GM19467 (cell line): ENCODE data around the gene ZC3H7B.
A peak's percentile ranks its signal among the peaks of the same experiment; 100 is the strongest.
"Not testable (repeated sequence)": the region's sequence is repeated elsewhere in the genome, so short reads cannot be mapped to it uniquely, and the experiment has no call there.

Experiments
- ATAC-seq: cut with Tn5 transposase; IDR thresholded peaks from one replicate; pipeline ENCODE4 v1.9.1; 2021; ENCODE audit warnings: mild to moderate bottlenecking, moderate library complexity; ENCODE audit not compliant: unreplicated experiment

Gene ZC3H7B

DNA sequence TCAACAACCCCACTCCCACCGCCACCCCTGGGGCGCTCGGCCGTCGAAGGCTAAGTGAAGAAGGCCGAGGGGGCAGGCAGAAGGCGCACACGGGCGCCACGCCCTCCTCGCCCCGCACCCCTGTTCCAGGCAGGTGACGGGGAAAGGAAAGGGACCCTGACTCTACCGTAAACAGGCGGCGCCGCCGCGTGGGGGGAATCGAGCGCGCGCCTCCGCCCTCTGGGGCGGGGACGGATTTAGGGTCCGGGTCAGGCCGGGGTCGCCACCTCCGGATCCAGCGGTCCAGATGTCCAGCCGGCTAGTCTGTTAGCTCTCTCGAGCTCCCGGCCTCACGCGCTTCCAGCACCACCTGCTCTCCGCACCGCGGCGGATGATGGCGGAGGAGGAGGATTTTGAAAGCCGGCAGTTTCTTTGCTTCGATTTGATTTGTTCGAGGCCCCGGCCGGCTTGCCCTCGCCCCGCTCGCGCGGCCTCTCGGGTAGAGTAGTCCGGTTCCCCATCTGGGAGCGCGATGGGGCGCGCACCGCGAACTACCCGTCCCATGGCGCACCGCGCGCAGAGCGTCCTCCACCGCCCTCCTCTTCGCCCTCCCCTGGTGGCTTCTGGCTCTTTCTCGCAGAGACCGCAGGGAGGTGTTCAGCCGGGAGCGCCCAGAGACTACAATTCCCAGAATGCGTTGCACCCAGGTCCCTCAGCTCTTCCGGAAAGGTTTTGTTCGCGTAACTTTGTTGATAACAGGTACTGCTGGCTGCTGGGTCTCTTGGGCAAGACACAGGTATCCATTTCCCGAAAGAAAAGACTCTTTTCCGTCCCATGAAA, 15.3 kb upstream of the ZC3H7B start, which contains the start of gene RANGAP1:
Gene RANGAP1 (minus strand): TSS at position 368 of the 819 bp plus-strand sequence. CDS start 5,143 bp downstream, outside the sequence.
- ATAC-seq: peak; percentile 95

DNA sequence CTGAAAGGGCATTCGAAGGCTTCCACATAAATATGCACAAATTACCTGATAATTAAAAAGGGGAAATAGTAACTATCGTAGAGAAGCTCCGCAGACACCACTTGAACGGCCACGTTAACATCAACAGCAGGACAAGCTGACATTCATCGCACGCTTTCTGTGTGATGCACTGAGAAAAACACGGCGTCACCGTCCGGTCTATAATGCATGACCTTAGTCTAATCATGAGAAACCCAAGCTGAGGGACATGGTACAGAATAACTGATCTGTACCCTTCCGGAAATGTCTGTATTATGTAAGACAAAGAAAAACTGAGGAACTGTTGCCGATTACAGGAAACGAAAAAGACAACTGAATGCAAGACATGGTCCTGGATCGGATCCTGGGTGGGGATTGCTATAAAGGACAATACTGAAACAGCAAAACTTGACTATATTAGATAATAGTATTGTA, 14.7 kb upstream of the ZC3H7B start:
- peak; percentile 27 for ATAC-seq

DNA sequence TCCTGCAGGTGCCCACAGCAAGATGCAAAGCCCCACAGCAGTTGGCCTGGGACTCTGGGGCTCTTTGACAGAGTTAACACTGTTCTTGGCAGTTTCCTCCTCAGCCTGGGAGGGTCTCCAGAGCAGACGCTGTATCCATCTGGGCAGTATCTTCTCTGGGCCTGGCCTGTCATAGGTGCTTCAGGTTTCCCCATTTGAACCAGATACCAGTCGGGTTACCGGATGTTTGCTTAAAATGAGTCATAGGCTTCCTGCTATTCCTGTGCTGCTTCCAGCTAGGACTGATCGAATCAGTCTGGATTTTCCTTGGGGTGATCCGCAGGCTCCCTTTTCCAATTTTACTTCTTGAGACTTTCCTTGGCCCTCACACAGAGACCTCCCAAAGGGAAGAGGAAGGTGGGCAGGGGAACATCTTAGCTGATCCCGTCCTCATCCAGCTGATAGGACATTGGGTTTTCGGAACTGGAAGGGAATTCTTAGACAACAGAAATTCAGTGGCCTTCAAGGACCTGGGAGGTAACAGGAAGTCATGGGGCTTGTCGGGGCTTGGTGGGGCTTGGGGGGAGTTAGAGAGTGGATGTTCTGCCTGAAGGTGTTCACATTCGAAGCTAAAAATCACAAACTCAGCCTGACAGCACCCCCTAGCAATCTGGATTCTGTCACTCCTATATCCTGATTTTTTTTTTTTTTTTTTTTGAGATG, 12.9 kb upstream of the ZC3H7B start:
- no peak for ATAC-seq

DNA sequence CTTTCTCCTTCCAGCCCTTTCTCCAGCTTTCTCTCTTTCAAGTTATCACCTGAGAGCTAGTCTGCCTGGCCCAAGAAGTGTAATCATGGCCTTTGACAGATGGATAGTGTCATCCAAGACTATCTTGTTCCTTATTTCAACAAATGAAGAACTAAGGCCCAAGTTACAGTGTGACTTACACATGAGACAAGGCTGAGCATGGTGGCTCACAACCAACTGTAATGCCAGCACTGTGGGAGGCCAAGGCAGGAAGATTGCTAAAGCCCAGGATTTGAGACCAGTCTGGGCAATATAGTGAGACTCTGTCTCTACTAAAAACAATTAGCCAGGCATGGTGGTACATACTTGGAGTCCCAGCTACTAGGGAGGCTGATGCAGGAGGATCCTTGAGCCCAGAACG, 11.7 kb upstream of the ZC3H7B start:
- ATAC-seq: no peak

DNA sequence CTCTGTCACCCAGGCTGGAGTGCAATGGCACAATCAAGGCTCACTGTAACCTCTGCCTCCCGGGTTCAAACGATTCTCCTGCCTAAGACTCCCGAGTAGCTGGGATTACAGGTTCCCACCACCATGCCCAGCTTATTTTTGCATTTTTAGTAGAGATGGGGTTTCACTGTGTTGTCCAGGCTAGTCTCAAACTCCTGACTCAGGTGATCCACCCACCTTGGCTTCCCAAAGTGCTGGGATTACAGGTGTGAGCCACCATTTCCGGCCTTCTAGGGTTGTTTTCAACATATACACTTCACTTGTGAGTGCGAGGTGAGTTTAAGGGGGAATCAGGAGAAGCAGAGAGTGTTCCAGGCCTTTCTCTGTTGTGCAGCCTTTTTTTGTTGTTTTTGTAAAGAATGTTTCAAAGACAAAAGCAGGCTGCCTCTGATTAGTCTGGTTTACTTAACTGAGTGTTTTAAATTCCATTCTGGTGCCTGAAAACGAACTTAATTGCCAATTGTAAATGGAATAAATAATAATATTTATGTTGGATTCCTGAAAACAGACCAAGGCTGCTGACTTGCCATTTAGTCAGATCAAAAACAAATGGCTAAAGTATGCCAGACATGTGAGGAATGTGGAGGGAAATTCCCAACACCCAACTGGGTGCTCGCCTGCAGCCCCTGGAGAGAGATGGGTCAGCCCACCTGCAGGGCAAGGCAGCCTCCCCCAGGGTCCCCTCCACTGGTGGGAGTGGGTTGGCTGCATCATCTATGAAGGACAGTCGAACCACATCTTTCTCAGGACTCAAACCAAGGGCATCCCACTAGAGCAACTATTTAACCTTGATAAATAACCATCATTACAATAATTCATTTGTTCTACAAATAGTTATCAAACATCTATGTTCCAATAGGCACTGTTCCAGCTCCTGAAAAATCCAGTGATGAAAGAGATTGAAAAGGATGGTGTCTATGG, 10.8 kb upstream of the ZC3H7B start:
- ATAC-seq: no peak

DNA sequence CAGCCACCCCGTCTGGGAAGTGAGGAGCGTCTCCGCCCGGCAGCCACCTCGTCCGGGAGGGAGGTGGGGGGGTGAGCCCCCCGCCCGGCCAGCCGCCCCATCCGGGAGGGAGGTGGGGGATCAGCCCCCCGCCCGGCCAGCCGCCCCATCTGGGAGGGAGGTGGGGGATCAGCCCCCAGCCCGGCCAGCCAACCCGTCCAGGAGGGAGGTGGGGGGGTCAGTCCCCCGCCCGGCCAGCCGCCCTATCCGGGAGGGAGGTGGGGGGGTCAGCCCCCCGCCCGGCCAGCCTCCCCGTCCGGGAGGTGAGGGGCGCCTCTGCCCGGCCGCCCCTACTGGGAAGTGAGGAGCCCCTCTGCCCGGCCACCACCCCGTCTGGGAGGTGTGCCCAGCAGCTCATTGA, 6.5 kb upstream of the ZC3H7B start:
- not testable (repeated sequence) for ATAC-seq

DNA sequence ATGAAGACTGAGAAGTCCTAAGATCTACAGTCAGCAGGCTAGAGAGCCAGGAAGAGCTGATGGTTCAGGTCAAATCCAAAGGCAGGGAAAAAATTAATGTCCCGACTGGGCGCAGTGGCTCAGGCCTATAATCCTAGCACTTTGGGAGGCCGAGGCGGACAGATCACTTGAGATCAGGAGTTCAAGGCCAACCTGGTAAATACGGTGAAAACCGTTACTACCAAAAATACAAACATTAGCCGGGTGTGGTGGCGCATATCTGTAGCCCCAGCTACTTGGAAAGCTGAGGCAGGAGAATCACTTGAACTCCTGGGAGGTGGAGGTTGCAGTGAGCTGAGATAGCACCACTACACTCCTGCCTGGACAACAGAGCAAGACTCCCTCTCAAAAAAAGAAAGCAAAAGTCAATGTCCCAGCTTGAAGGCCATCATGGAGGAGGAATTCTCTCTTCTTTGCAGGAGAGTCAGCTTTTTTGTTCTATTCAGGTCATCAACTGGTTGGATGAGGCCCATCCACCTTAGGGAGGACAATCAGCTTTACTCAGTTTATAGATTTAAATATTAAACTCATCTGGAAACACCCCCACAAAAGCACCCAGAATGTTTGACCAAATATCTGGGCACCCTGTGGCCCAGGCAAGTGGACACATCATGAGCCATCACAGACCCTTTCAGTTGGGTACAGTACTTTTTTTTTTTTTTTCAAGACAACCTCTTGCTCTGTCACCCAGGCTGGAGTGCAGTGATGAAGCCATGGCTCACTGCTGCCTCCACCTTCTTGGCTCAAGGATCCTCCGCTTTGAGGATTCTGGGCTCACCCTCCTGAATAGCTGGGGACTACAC, 4.3 kb upstream of the ZC3H7B start:
- no peak for ATAC-seq

DNA sequence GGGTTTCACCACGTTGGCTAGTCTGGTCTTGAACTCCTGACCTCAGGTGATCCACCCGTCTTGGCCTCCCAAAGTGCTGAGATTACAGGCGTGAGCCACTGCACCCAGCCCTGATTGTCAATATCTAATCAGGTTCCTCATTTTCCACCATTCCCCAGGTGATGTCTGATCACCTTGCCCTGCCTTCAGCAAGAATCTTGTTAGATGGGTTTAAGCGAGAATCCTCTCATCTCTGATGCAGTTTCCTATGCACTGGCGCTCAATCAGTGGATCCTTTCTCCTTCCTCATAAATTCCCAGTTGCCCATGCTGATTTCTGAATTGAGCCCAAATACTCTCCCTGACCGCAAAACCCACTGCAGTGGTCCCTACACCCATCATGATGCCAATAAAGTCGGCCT, 664 bp upstream of the ZC3H7B start:
- ATAC-seq: peak; percentile 5

DNA sequence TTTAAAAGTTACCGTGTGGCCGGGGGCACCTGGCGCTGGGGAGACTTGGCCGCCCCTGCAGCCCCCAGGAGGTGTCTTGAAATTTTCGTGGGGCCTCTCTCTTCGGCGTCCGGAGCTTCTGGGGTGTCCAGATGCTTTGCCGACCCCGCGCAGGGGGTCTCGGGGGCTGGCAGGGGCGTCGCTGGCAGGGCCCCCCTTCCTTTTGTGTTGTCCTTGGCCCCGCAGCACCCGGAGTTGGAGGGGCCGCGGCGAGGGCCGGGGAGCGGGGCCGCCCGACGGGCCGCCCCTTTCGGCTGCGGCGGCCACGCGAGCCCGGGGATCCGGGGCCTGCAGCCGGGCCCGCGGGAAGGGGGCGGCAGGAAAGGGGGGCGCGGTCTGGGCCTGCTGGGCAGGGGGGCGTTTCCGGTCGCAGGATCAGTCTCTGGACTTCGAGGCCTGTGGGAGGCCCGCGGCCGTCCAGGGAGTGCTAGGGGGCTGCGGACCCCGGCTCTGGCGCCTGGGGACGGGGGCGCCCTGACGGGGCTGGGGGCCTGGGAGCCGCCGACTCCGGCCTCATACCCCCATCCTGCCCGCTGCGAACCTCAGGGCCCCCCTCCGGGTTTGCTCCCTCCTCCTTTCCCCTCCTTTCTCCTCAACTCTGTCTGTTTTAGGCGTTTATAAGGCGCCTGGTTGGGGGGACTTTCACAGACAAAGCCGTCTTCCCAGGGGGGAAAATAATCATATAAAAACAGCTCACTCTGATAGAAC, 869 bp downstream of the ZC3H7B start:
- no peak for ATAC-seq

DNA sequence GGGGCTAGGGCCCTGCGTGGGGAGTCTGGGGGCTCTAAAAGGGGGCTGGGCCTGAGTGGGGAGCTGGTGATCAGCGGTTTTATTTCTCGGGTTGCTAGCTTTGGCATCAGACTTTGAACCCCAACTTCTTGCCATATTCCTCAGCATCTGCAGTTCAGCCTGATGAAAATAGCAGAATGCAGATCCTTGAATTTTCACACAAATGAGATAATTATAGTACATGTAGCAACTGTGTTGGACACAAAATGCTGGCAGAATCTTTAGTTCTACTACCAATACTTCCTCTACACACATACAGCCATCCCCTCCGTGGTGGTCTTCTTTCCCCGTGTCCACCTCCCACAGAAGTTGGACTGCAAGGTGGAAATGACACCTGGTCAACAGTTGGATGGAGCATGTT, 1.5 kb downstream of the ZC3H7B start:
- ATAC-seq: no peak

DNA sequence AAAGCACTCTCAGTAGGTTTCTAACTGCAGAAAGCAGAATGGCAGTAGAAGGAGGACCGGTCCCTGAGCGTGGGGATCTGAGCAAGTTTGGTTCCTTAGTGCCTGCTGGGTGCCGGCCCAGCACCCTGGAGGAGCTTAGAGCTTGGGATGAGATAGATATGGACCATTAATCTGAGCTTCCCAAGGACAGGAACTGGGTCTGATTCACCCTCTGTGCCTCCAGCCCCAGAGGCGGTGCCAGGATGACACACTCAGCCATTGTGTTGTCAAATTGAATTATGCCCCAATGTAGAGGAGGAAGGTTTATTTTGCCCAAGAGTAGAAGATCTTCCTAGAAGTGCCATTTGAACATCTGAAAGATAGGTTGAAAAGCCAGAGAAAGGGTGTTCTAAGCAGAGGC, 4.3 kb downstream of the ZC3H7B start:
- no peak for ATAC-seq

DNA sequence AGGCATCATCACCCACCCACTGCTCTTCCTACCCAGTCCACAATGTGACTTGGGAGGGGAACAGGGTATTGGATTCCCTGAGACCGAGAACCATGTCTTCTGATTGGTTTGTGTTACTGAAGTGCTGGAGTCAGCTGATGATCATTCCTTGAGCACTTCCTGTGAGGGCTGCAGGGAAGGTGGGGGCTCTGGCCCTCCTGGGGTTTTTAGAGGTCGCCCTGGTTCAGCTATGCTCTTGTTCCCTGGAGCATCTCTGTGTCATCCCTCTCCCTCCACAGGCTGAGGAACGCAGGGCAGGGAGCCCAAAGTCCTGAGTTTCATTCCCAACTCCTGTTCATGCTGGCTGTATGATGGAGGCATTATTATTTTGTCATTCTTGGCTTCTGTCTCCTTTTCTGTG, 6.7 kb downstream of the ZC3H7B start:
- ATAC-seq: no peak

DNA sequence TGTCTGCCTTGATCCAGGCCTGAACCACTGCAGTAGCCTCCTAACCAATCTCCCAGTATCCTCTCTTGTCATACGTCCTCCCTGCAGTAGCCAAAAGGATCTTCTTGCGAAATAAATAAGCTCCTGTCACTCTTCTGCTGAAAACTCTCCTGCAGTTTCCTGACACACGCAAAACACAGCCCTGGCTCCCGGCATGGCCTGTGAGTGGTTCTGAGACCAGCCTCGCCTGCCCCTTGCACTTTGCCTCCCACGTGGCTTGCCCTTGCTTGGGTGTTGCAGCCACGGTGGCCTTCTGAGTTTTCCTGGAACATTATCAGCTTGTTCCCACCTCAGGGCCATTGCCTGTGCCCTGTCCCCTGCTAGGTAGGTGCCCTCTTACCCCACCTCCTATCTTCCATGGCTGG, 7.2 kb downstream of the ZC3H7B start:
- ATAC-seq: no peak

DNA sequence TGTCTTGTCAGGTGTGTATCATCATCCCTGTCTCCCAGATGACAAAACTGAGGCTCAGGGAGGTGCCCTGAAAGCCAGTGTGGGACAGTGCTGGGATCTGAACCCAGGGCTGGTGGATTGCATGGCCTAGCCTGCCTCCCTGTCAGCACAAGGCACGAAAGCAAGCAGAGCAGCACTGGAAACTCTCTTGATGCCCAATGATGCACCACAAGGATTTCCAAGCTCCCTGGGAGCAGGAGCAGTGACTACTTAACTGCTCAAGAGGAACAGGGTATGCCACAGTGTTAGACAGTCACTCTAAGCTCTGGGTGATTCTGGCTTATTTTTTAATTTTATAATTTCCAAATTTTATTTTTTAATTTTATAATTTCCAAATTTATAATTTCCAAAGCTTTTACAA, 9.0 kb downstream of the ZC3H7B start:
- ATAC-seq: no peak

DNA sequence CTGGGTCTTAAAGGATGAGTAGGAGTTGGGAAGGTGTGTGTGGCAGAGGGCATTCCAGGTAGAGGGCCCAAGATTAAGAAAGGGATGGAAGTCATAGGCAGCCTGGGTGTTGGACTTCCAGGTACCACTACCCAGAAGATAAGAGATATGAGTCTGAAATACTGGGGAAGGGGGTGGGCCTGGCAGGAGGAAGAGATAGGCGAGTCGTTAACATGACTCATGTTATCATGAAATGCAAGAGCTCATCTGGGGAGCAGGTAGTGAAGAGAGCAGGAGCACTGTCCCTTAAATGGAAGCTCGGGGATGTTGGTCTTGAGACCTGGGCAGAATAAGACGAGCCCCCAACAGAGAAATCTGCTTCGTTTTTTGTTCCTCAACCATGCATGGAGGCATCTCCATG, 10.2 kb downstream of the ZC3H7B start:
- ATAC-seq: no peak

DNA sequence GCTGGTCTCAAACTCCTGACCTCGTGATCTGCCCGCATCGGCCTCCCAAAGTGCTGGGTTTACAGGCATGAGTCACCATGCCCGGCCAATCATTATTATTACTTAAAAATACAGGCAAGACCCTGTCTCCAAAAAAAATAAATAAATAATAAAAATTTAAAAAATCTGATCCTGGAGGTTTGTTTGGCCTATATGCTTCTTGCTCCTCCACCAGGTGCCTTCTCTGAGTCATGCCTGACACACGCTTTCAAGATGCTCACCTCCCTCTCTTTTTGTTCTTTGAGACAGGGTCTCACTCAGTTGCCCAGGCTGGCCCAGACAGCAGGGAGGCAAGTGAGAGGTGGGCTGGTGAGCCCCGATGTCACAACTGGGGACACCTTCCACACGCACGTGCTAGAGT, 13.5 kb downstream of the ZC3H7B start:
- ATAC-seq: no peak

DNA sequence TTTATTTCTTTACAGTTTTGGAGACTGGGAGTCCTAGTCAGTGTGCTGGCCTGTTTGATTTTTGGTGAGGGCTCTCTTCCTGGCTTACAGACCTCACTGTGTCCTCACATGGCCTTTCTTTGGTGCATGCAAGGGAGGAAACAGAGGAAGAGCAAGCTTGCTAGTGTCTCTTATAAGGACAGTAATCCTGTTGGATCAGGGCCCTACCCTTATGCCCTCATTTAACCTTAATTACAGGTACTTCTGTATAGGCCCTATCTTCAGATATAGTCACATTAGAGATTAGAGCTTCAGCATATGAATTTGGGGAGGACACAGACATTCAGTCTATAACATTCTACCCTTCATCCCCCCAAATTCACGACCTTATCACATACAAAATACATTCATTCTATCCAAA, 14.3 kb downstream of the ZC3H7B start:
- no peak for ATAC-seq

DNA sequence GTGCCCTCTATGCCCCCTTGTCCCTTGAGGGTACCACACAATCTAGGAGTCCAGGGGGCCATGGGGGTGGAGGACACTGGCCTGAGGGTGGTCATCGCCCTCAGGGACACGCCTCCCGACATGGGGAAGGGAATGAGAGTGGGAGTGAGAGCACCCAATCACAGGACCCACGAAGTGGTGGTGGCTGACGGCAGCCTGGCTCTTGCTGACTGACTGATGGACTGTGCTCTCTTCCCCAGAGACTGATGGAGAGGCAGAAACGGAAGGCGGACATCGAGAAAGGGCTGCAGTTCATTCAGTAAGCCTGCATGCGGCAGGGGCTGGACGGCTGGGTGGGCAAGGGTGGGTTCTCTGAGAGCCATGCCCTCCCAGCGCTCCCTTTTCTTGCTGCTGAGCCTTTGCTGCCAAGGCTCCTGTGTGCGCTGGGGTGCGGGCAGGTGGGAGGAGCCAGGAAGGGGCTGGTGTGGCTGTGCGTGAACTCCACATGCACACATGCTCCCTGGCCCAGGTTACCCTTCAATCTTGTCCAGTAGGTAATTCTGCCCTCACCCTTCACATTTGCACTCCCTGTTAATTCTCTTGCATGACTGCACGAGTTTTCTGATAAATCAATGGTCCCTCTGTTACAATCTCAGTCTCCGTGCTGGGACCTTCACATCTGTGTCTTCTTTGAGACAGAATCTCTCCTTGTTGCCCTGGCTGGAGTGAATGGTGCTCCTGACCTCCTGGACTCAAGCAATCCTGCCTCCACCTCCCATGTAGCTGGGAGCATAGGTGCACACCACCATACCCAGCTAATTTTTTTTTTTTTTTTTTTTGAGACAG, 19.3 kb downstream of the ZC3H7B start:
- ATAC-seq: no peak
